Endothelial cell of umbilical vein (primary cell): Measurements from ENCODE around the gene DCAF6. TPM values are rescaled to one million over a fixed set of nuclear protein-coding genes. Genes with fewer than 3 reads are reported as not detected.
"Not testable (repeated sequence)": the region's sequence is repeated elsewhere in the genome, so short reads cannot be mapped to it uniquely, and the experiment has no call there.

Experiments
- BruUV-seq: library from RNA; stranded (reverse); fragments of 400-500 nt; replicated peaks from 2 replicates; lab custom pipeline; 2021; lab: Mats Ljungman, UMichigan
- CTCF ChIA-PET: fragments of 300-600, 350-600 bp; sonication (Branson Sonifier 250); formaldehyde crosslinking; loops from one replicate; lab custom pipeline; 2021; ENCODE audit warnings: antibody characterized with exemption, inconsistent platforms; lab: Charles Lee
- POLR2A ChIA-PET: fragments of 300-600, 350-600 bp; sonication (Branson Sonifier 250); formaldehyde crosslinking; loops from one replicate; lab custom pipeline; 2021; ENCODE audit warnings: antibody characterized with exemption, inconsistent platforms; lab: Charles Lee
- DNase-seq: peaks from one replicate; pipeline ENCODE4 v3.0.0-alpha.2; 2011; ENCODE audit warnings: low read depth, low spot score
- FAIRE-seq: peaks from 2 replicates; lab custom pipeline; 2011; peaks lifted over from hg19 to GRCh38; lab: Jason Lieb, UNC
- H2AFZ ChIP-seq: 2 replicates; pipeline ENCODE4 v1.6.0; 2012; ENCODE audit warnings: low read depth, low read length, control low read depth, inconsistent platforms
- H3K27ac ChIP-seq: 2 replicates; pipeline ENCODE4 v1.5.1; 2011; ENCODE audit warnings: low read depth, mild to moderate bottlenecking, control low read depth, low read length, moderate library complexity; ENCODE audit not compliant: insufficient read depth
- H3K27me3 ChIP-seq, 2 experiments: 2 replicates each; pipeline versions ENCODE4 v1.6.0 to v1.6.1; 2011; ENCODE audit warnings: low read length in 2 of 2, mixed read lengths in 1 of 2; ENCODE audit not compliant: control insufficient read depth in 2 of 2, insufficient read depth in 2 of 2
- H3K36me3 ChIP-seq, 2 experiments: 2 replicates in 1 of 2; 3 replicates in 1 of 2; pipeline ENCODE4 v1.5.1; 2011; ENCODE audit warnings: low read length in 2 of 2, mild to moderate bottlenecking in 1 of 2, moderate library complexity in 1 of 2; ENCODE audit not compliant: control insufficient read depth in 2 of 2, insufficient read depth in 2 of 2; ENCODE audit errors: extremely low read depth in 1 of 2
- H3K4me1 ChIP-seq: 3 replicates; pipeline ENCODE4 v1.5.1; 2011; ENCODE audit warnings: mild to moderate bottlenecking, low read length; ENCODE audit not compliant: control insufficient read depth, insufficient read depth; ENCODE audit errors: extremely low read depth
- H3K4me2 ChIP-seq: 2 replicates; pipeline ENCODE4 v1.6.1; 2011; ENCODE audit warnings: low read length, control low read depth, mixed read lengths; ENCODE audit not compliant: insufficient read depth
- H3K4me3 ChIP-seq, 3 experiments: fragments of 200-600 bp in 1 of 3; sonication (generic), shearing (Covaris generic) in 1 of 3; replicated peaks in 1 of 3; 2 replicates each; pipeline ENCODE4 v1.5.1; 2011 to 2016; ENCODE audit warnings: control low read depth in 3 of 3, low read length in 3 of 3, mild to moderate bottlenecking in 2 of 3, inconsistent platforms in 1 of 3, low read depth in 1 of 3, moderate library complexity in 1 of 3; ENCODE audit not compliant: insufficient read depth in 1 of 3
- H3K79me2 ChIP-seq: 2 replicates; pipeline ENCODE4 v1.6.0; 2012; ENCODE audit warnings: low read length, inconsistent platforms; ENCODE audit not compliant: control insufficient read depth, insufficient read depth
- H3K9ac ChIP-seq: replicated peaks from 2 replicates; pipeline ENCODE3; 2011; ENCODE audit warnings: low read length, control low read depth; ENCODE audit not compliant: insufficient read depth; ENCODE audit errors: extremely low read depth
- H3K9me1 ChIP-seq: replicated peaks from 3 replicates; pipeline ENCODE4 v1.6.0; 2011; ENCODE audit warnings: mild to moderate bottlenecking, low read length; ENCODE audit not compliant: control insufficient read depth, insufficient read depth; ENCODE audit errors: extremely low read depth
- H3K9me3 ChIP-seq: replicated peaks from 2 replicates; pipeline ENCODE4 v1.5.1; 2012; ENCODE audit warnings: low read length, inconsistent platforms; ENCODE audit not compliant: control insufficient read depth, insufficient read depth
- H4K20me1 ChIP-seq: replicated peaks from 2 replicates; pipeline ENCODE3; 2011; ENCODE audit warnings: mild to moderate bottlenecking, low read length; ENCODE audit not compliant: control insufficient read depth, insufficient read depth; ENCODE audit errors: extremely low read depth
- CTCF ChIP-seq, 2 donors: IDR thresholded peaks; 1 replicate in 1 of 2; 2 replicates in 1 of 2; pipeline ENCODE4 v1.5.1; 2011; ENCODE audit warnings: low read length in 2 of 2, mild to moderate bottlenecking in 2 of 2, moderate library complexity in 2 of 2, control low read depth in 1 of 2, inconsistent platforms in 1 of 2, low read depth in 1 of 2; ENCODE audit not compliant: insufficient read depth in 1 of 2; ENCODE audit errors: extremely low read depth in 1 of 2
- FOS ChIP-seq: IDR thresholded peaks from 2 replicates; pipeline ENCODE4 v1.6.1; 2011; ENCODE audit warnings: mild to moderate bottlenecking, low read length, moderate library complexity, borderline replicate concordance; ENCODE audit not compliant: insufficient read depth
- GATA2 ChIP-seq: IDR thresholded peaks from 2 replicates; pipeline ENCODE4 v1.7.0; 2011; ENCODE audit warnings: low read depth, mild to moderate bottlenecking, moderate library complexity, mixed read lengths, low read length; ENCODE audit not compliant: insufficient read length, insufficient read depth
- POLR2A ChIP-seq: IDR thresholded peaks from 2 replicates; pipeline ENCODE4 v1.6.1; 2012; ENCODE audit warnings: low read depth, mild to moderate bottlenecking, control low read depth, low read length
- POLR2AphosphoS5 ChIP-seq: IDR thresholded peaks from 2 replicates; pipeline ENCODE4 v1.6.1; 2012; ENCODE audit warnings: low read depth, mild to moderate bottlenecking, control low read depth, low read length, moderate library complexity; ENCODE audit not compliant: insufficient read depth
- dilution Hi-C: fragments of 300-500 bp; cut with MboI; formaldehyde crosslinking; loops from one replicate; pipeline ENCODE4 v1.15.0; 2019; ENCODE audit warnings: low sequenced_read_pairs; ENCODE audit not compliant: extremely low pct_ligation_motif_present
- intact Hi-C: fragments of 100-400 bp; cut with micrococcal nuclease; formaldehyde crosslinking; loops from one replicate; pipeline ENCODE4 v1.10.0; 2022
- polyA plus RNA-seq, 4 experiments: library from polyadenylated mRNA; depleted of rRNA in 3 of 4; stranded (reverse) in 3 of 4; unstranded in 1 of 4; fragments of >200 nt; gene quantifications; 2 replicates each; pipeline versions ENCODE4 v1.2.1 to v1.2.3, GENCODE V29; 2011 to 2012; ENCODE audit warnings: missing spikeins in 1 of 4
- total RNA-seq: library from RNA; stranded (reverse); gene quantifications from 2 replicates; pipeline ENCODE4 v1.2.3, GENCODE V29; 2021

Gene DCAF6
- total and polyA plus RNA-seq, 2 donors (not counting 3 experiments of a cell fraction or from before 2014, with no cell fraction given): 28.6 to 39.4 TPM

GRCh38 chr1:167928457-167928852 is 8.0 kb upstream of the DCAF6 start:
- Histone ChIP-seq H3K27me3 (no peaks in the 10 kb centered on the region), H3K79me2 (no peaks in the 10 kb centered on the region), H3K9me3 (no peaks in the 10 kb centered on the region), H3K4me3 (no peak overlapping the region), H3K9ac (no peak overlapping the region), H3K4me1 (no peaks in the 10 kb centered on the region), H3K36me3 (no peaks in the 10 kb centered on the region), H2AFZ (no peak overlapping the region), H3K9me1 (no peaks in the 10 kb centered on the region), H3K27ac (no peak overlapping the region), H4K20me1 (no peaks in the 10 kb centered on the region), H3K4me2 (no peak overlapping the region)
- TF ChIP-seq FOS: no peak
- TF ChIP-seq GATA2: no peak
- TF ChIP-seq CTCF (IDR thresholded peaks at IDR 0.05; ENCODE audit: extremely low read depth in 1 of 2, insufficient read depth in 1 of 2, low read depth in 1 of 2, low read length in 2 of 2): no peak
- TF ChIP-seq POLR2A: no peak
- no peak for TF ChIP-seq POLR2AphosphoS5
- intact Hi-C loops (no loop called here), dilution Hi-C loops (no loop called here)
- no peak for DNase-seq
- ChIA-PET CTCF (interaction anchor here (1.7 kb wide), 1 partner anchor 23 kb away, joined by 3 read pairs; no protein-coding TSS in a partner anchor), POLR2A (interaction anchor here (1.1 kb wide), 1 partner anchor 8 kb away, joined by 7 read pairs; the partner anchor contains the start of genes DCAF6 and MPC2)
- FAIRE-seq: no peak
- no TSS peak for BruUV-seq

- H3K27ac ChIP-seq, H3K79me2 ChIP-seq, H3K4me3 ChIP-seq, BruUV-seq, intact Hi-C loops, H3K27me3 ChIP-seq, H4K20me1 ChIP-seq, H3K9me3 ChIP-seq, DNase-seq, FAIRE-seq, H3K9ac ChIP-seq, H3K36me3 ChIP-seq, H2AFZ ChIP-seq, dilution Hi-C loops, H3K4me2 ChIP-seq, H3K9me1 ChIP-seq, H3K4me1 ChIP-seq, CTCF ChIA-PET: not testable (repeated sequence)
- POLR2A ChIA-PET: interaction anchor here (1.1 kb wide), 1 partner anchor 8 kb away, joined by 7 read pairs; the partner anchor contains the start of genes DCAF6 and MPC2
Measured at GRCh38 chr1:167928919-167929318, 7.6 kb upstream of the DCAF6 start.
